AG04450 (cell line): ENCODE measurements around the gene C5orf22. TPM values are rescaled to one million over a fixed set of nuclear protein-coding genes. Genes with fewer than 3 reads are reported as not detected.

Experiments used
- CTCF ChIA-PET: fragments of 300-600, 350-600 bp; formaldehyde crosslinking; extraction: SDS; loops from one replicate; lab custom pipeline; 2022; ENCODE audit warnings: antibody characterized with exemption, inconsistent platforms; lab: Charles Lee
- POLR2A ChIA-PET: fragments of 350-600 bp; formaldehyde crosslinking; extraction: SDS; loops from one replicate; lab custom pipeline; 2021; ENCODE audit warnings: antibody characterized with exemption, inconsistent platforms; lab: Yijun Ruan, JAX
- DNase-seq: peaks from one replicate; pipeline ENCODE4 v3.0.0-alpha.2; 2011; ENCODE audit warnings: low read depth, low spot score
- H3K27ac ChIP-seq: one replicate; pipeline ENCODE4 v1.5.1; 2012; ENCODE audit warnings: low read depth, low read length, control low read depth
- H3K27me3 ChIP-seq: one replicate; pipeline ENCODE4 v1.6.0; 2012; ENCODE audit warnings: low read length; ENCODE audit not compliant: control insufficient read depth, insufficient read depth
- H3K4me3 ChIP-seq: 2 replicates; pipeline ENCODE4 v1.5.1; 2011; ENCODE audit warnings: mild to moderate bottlenecking, low read depth, low read length, control low read depth
- H3K9me3 ChIP-seq: 2 replicates; pipeline ENCODE4 v1.5.1; 2012; ENCODE audit warnings: low read length; ENCODE audit not compliant: control insufficient read depth, insufficient read depth
- CTCF ChIP-seq: IDR thresholded peaks from 2 replicates; pipeline ENCODE4 v1.5.1; 2011; ENCODE audit warnings: low read depth, low read length, control low read depth, inconsistent platforms
- polyA minus RNA-seq: library from RNA; depleted of rRNA, polyadenylated mRNA; stranded (reverse); fragments of >200 nt; gene quantifications from 2 replicates; pipeline ENCODE4 v1.2.3, GENCODE V29; 2011; rRNA and poly(A)+ RNA removed
- polyA plus RNA-seq: library from polyadenylated mRNA; depleted of rRNA; stranded (reverse); fragments of >200 nt; gene quantifications from 2 replicates; pipeline ENCODE4 v1.2.3, GENCODE V29; 2011; rRNA removed

C5orf22 gene
- 22.5 and 29.7 TPM in 2 replicates for polyA plus RNA-seq
- 12.9 and 19.5 TPM in 2 replicates for polyA minus RNA-seq

- Histone ChIP-seq H3K9me3 (no peaks in the 10 kb centered on the region), H3K27me3 (no peaks in the 10 kb centered on the region), H3K4me3 (peak within 1 kb of the TSS; percentile 76), H3K27ac (peak within 1 kb of the TSS; percentile 73)
- ChIA-PET CTCF (interaction anchor here (0.7 to 1.8 kb wide), 3 partner anchors 10 to 560 kb away, joined by 3 to 7 read pairs (median 3); no protein-coding TSS in a partner anchor), POLR2A (no interaction called here)
- peak; percentile 88 for DNase-seq
- TF ChIP-seq CTCF = peak; percentile 12; the same call in 1 of the 2 replicates
These were observed at the start of gene C5orf22, which contains the start of gene DROSHA for GRCh38 chr5:31531888-31532547. Gene C5orf22, plus strand, starts transcription at chr5:31532301. Its CDS starts 92 bp downstream, at chr5:31532393. Gene DROSHA, minus strand, starts transcription at chr5:31532093. Its CDS starts 3,034 bp downstream, at chr5:31529059.

GRCh38 chr5:31485376-31486207 lies 46.5 kb upstream of the C5orf22 start:
- CTCF ChIA-PET = interaction anchor here (0.7 to 1.9 kb wide), 3 partner anchors 87 to 254 kb away, joined by 3 to 5 read pairs (median 5); no protein-coding TSS in a partner anchor
- Histone ChIP-seq H3K27me3 (no peaks in the 10 kb centered on the region), H3K4me3 (no peak overlapping the region), H3K9me3 (no peaks in the 10 kb centered on the region), H3K27ac (no peak overlapping the region)
- POLR2A ChIA-PET = interaction anchor here (0.7 kb wide), 1 partner anchor 669 kb away, joined by 3 read pairs; no protein-coding TSS in a partner anchor
- no peak for DNase-seq
- no peak for TF ChIP-seq CTCF

DNA sequence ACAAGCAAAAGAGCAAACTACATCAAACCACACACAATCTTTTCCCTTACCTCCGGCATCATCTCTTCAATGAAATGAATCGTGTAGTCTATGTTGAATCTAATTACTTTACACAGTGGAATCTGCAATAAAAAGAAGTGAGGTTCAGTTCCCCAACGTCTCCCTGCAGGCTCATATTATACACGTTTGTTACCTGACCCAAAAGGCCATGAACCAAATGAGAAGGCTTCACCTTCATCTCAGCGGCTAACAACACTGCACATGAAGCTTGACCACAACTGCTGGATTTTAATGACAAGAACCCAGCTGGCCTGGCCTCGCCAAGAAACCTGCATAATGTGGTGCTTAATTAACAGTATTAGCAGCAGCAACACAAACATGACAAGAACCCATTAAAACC lies 45.7 kb upstream of the C5orf22 start:
- TF ChIP-seq CTCF = no peak
- DNase-seq = no peak
- H3K27me3 ChIP-seq = no peaks in the 10 kb centered on the region
- ChIA-PET CTCF (interaction anchor here (1.0 to 1.9 kb wide), 5 partner anchors 11 to 1446 kb away, joined by 4 to 11 read pairs (median 5); no protein-coding TSS in a partner anchor), POLR2A (no interaction called here)
- H3K9me3 ChIP-seq = no peaks in the 10 kb centered on the region
- H3K27ac ChIP-seq = no peak overlapping the region
- no peak overlapping the region for H3K4me3 ChIP-seq

DNA sequence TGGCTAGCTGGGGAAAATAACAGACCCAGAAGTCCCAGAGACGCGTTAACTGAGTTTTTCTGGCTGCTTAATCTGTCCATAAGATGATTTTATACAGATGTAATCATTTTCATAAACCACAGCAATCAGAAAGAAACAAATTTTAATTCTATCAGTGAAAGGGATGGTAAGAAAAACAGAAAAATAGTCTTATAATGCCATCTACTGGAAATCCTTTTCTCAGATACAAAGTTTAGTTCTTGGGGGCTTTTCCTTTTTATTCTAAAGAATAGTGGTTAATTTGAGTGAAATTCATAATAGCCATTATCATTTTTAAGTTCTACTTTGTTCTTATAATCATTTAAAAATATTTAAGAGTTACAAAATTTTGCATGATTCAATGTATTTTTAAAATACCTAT lies 44.6 kb upstream of the C5orf22 start:
- H3K4me3 ChIP-seq = no peak overlapping the region
- ChIA-PET CTCF (interaction anchor here (0.6 to 2.2 kb wide), 11 partner anchors 10 to 1447 kb away, joined by 3 to 11 read pairs (median 5); no protein-coding TSS in a partner anchor), POLR2A (no interaction called here)
- no peak for DNase-seq
- H3K9me3 ChIP-seq = no peaks in the 10 kb centered on the region
- 0 out of 2 replicates have a peak, but pooled peaks have one; percentile 15 for TF ChIP-seq CTCF
- no peak overlapping the region for H3K27ac ChIP-seq
- H3K27me3 ChIP-seq = no peaks in the 10 kb centered on the region
